Neural cell (in vitro differentiated cells): ENCODE data around the gene CPEB4. TPM values are rescaled to one million over a fixed set of nuclear protein-coding genes. Genes with fewer than 3 reads are reported as not detected.

Source experiments
- H2AFZ ChIP-seq: fragments of 200-600, 300-800 bp; sonication (generic), shearing (Covaris generic); 2 replicates; pipeline ENCODE4 v1.6.0; 2014; ENCODE audit warnings: low read depth, mild to moderate bottlenecking, antibody characterized with exemption, low read length, moderate library complexity
- H3F3A ChIP-seq: fragments of 200-600 bp; shearing (Covaris generic); 2 replicates; pipeline ENCODE4 v1.6.1; 2016; ENCODE audit warnings: mild to moderate bottlenecking, moderate library complexity, mixed read lengths, antibody characterized with exemption, low read length; ENCODE audit not compliant: insufficient read depth, poor library complexity, severe bottlenecking
- H3K27ac ChIP-seq: fragments of 200-600, 300-800 bp; sonication (generic), shearing (Covaris generic); 2 replicates; pipeline ENCODE4 v1.5.1; 2014; ENCODE audit warnings: mild to moderate bottlenecking, low read length, moderate library complexity
- H3K27me3 ChIP-seq: fragments of 300-800, 200-600 bp; sonication (generic), shearing (Covaris generic); 2 replicates; pipeline ENCODE4 v1.6.0; 2014; ENCODE audit warnings: mild to moderate bottlenecking, low read depth, low read length, moderate library complexity; ENCODE audit not compliant: insufficient read depth
- H3K36me3 ChIP-seq: fragments of 300-800, 200-600 bp; sonication (generic), shearing (Covaris generic); 2 replicates; pipeline ENCODE4 v1.5.1; 2014; ENCODE audit warnings: mild to moderate bottlenecking, antibody characterized with exemption, low read length, moderate library complexity; ENCODE audit not compliant: insufficient read depth
- H3K4me2 ChIP-seq: fragments of 300-800, 200-600 bp; sonication (generic), shearing (Covaris generic); 2 replicates; pipeline ENCODE4 v1.6.0; 2014; ENCODE audit warnings: mild to moderate bottlenecking, low read length
- H3K4me3 ChIP-seq: fragments of 300-800, 200-600 bp; sonication (generic), shearing (Covaris generic); 2 replicates; pipeline ENCODE4 v1.5.1; 2014; ENCODE audit warnings: mild to moderate bottlenecking, low read length, moderate library complexity
- H3K79me2 ChIP-seq: fragments of 200-600 bp; shearing (Covaris generic); replicated peaks from 2 replicates; pipeline ENCODE4 v1.6.0; 2014; ENCODE audit warnings: mild to moderate bottlenecking, low read length, moderate library complexity; ENCODE audit not compliant: insufficient read depth
- H3K9ac ChIP-seq: fragments of 300-800, 200-600 bp; sonication (generic), shearing (Covaris generic); 2 replicates; pipeline ENCODE4 v1.6.1; 2016; ENCODE audit warnings: mild to moderate bottlenecking, low read length, mixed read lengths
- H3K9me2 ChIP-seq: fragments of 200-600 bp; shearing (Covaris generic); 2 replicates; pipeline ENCODE4 v1.6.1; 2016; ENCODE audit warnings: mild to moderate bottlenecking, low read length, mixed read lengths; ENCODE audit not compliant: insufficient read depth
- H3K9me3 ChIP-seq: fragments of 200-600, 300-800 bp; sonication (generic), shearing (Covaris generic); 2 replicates; pipeline ENCODE4 v1.6.1; 2016; ENCODE audit warnings: mild to moderate bottlenecking, mixed run types, low read length, moderate library complexity, mixed read lengths
- H4K20me1 ChIP-seq: fragments of 200-600 bp; shearing (Covaris generic); 2 replicates; pipeline ENCODE4 v1.6.1; 2016; ENCODE audit warnings: mild to moderate bottlenecking, mixed run types; ENCODE audit not compliant: insufficient read depth
- EP300 ChIP-seq: fragments of 450-650 bp; conservative IDR thresholded peaks from 2 replicates; pipeline ENCODE4 v1.6.1; 2014; ENCODE audit warnings: antibody characterized with exemption, mild to moderate bottlenecking, moderate library complexity; ENCODE audit not compliant: poor library complexity, severe bottlenecking
- EZH2 ChIP-seq: fragments of 200-600, 300-800 bp; shearing (Covaris generic), sonication (generic); IDR thresholded peaks from 2 replicates; pipeline ENCODE4 v1.6.1; 2014; ENCODE audit warnings: antibody characterized with exemption, low read length, borderline replicate concordance, mild to moderate bottlenecking; ENCODE audit not compliant: insufficient read depth, poor library complexity, severe bottlenecking
- MXI1 ChIP-seq: fragments of 450-650 bp; conservative IDR thresholded peaks from 2 replicates; pipeline ENCODE4 v1.6.1; 2014; ENCODE audit warnings: antibody characterized with exemption, mild to moderate bottlenecking; ENCODE audit not compliant: poor library complexity, severe bottlenecking
- POLR2AphosphoS5 ChIP-seq: IDR thresholded peaks from 2 replicates; pipeline ENCODE4 v1.6.1; 2012
- RAD21 ChIP-seq: fragments of 450-650 bp; conservative IDR thresholded peaks from 2 replicates; pipeline ENCODE4 v1.6.1; 2014; ENCODE audit warnings: antibody characterized with exemption, mild to moderate bottlenecking, moderate library complexity
- SMC3 ChIP-seq: fragments of 450-650 bp; conservative IDR thresholded peaks from 2 replicates; pipeline ENCODE4 v1.6.1; 2014; ENCODE audit warnings: antibody characterized with exemption, mild to moderate bottlenecking, moderate library complexity; ENCODE audit not compliant: poor library complexity
- TAF1 ChIP-seq: IDR thresholded peaks from 2 replicates; pipeline ENCODE4 v1.6.1; 2012; ENCODE audit warnings: low read depth
- polyA plus RNA-seq: library from polyadenylated mRNA; depleted of rRNA; stranded (reverse); fragments of >200 nt; gene quantifications from 2 replicates; pipeline ENCODE4 v1.2.3, GENCODE V29; 2014
- TF ChIP-seq, protein P1 (sequence below): fragments of 450-650 bp; IDR thresholded peaks from 2 replicates; pipeline ENCODE4 v1.5.1; 2014; ENCODE audit warnings: antibody characterized with exemption, mild to moderate bottlenecking, moderate library complexity; ENCODE audit not compliant: poor library complexity, severe bottlenecking
- TF ChIP-seq, protein P2 (sequence below): IDR thresholded peaks from 2 replicates; pipeline ENCODE4 v1.6.1; 2012; ENCODE audit warnings: borderline replicate concordance

Gene CPEB4
- polyA plus RNA-seq, 1 donor from 2014 or later, result 42.2 TPM

DNA sequence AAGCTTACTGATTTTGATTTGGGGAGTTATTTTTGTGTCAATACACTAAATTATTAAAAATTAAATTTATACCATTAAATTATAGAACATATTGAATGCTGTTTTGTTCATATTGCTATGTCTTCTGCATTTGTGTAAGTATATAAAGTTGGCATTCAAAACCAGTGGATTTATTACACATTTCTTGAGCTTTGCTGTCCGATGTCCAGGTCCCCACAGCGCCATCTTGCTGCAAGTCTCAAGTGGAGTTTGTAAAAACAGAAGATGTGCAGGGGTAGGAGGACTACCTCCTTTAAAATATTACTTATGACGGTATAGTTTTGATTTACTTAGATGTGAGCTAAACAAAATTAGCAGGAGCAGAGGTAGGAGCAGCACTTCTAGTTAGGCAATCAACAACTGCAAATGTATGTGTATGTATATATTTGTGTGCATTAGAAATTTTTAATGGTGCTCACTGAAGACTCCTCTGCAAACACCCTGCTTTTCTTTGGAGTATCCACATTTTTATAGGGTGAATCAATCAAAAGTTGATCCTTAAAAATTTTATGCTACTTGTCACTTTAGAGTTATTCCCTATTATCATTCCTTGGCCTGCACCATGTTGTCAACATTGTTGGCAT lies 37.4 kb downstream of the CPEB4 start:
- Histone ChIP-seq H2AFZ (no peak overlapping the region), H3K9me2 (no peaks in the 10 kb centered on the region), H4K20me1 (no peaks in the 10 kb centered on the region), H3K9me3 (no peaks in the 10 kb centered on the region), H3K36me3 (no peaks in the 10 kb centered on the region), H3K4me3 (no peak overlapping the region), H3F3A (no peaks in the 10 kb centered on the region), H3K27ac (no peak overlapping the region), H3K9ac (no peak overlapping the region), H3K79me2 (peaks cover 9% of the 10 kb centered on the region), H3K27me3 (no peaks in the 10 kb centered on the region), H3K4me2 (no peak overlapping the region)
- TF ChIP-seq RAD21 (peak; percentile 39), SMC3 (peak; percentile 30), MXI1 (no peak)
- TF ChIP-seq, protein P1, sequence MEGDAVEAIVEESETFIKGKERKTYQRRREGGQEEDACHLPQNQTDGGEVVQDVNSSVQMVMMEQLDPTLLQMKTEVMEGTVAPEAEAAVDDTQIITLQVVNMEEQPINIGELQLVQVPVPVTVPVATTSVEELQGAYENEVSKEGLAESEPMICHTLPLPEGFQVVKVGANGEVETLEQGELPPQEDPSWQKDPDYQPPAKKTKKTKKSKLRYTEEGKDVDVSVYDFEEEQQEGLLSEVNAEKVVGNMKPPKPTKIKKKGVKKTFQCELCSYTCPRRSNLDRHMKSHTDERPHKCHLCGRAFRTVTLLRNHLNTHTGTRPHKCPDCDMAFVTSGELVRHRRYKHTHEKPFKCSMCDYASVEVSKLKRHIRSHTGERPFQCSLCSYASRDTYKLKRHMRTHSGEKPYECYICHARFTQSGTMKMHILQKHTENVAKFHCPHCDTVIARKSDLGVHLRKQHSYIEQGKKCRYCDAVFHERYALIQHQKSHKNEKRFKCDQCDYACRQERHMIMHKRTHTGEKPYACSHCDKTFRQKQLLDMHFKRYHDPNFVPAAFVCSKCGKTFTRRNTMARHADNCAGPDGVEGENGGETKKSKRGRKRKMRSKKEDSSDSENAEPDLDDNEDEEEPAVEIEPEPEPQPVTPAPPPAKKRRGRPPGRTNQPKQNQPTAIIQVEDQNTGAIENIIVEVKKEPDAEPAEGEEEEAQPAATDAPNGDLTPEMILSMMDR, result peak; percentile 41

DNA sequence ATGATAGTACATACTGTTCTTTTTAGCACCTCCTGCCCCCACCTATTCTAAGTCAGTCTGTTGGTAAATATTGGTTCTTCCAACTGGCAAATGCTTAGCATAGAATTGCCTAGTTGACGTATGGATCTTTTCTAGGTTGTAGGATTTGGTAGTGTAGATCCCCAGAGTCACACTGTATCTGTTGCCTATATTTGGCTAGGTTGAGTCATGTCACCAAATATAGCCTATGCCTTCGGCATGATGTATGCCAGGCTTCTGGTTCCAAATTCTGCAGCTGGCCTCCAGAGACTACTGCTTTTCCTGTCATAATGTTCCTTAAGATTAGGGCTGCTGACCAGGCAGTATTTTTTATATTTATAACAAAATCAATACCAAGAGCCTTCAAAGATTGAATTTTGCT lies 38.2 kb downstream of the CPEB4 start:
- Histone ChIP-seq H3K9me2 (no peaks in the 10 kb centered on the region), H2AFZ (no peak overlapping the region), H3K9me3 (no peaks in the 10 kb centered on the region), H3F3A (no peaks in the 10 kb centered on the region), H3K79me2 (peaks cover 6% of the 10 kb centered on the region), H3K9ac (no peak overlapping the region), H3K27me3 (no peaks in the 10 kb centered on the region), H4K20me1 (no peaks in the 10 kb centered on the region), H3K36me3 (no peaks in the 10 kb centered on the region), H3K4me3 (no peak overlapping the region), H3K27ac (no peak overlapping the region), H3K4me2 (no peak overlapping the region)
- TF ChIP-seq POLR2AphosphoS5 (no peak), MXI1 (no peak), RAD21 (no peak), EP300 (no peak), SMC3 (no peak), EZH2 (no peak), TAF1 (no peak)
- TF ChIP-seq, protein P1, result no peak
- TF ChIP-seq, protein P2, sequence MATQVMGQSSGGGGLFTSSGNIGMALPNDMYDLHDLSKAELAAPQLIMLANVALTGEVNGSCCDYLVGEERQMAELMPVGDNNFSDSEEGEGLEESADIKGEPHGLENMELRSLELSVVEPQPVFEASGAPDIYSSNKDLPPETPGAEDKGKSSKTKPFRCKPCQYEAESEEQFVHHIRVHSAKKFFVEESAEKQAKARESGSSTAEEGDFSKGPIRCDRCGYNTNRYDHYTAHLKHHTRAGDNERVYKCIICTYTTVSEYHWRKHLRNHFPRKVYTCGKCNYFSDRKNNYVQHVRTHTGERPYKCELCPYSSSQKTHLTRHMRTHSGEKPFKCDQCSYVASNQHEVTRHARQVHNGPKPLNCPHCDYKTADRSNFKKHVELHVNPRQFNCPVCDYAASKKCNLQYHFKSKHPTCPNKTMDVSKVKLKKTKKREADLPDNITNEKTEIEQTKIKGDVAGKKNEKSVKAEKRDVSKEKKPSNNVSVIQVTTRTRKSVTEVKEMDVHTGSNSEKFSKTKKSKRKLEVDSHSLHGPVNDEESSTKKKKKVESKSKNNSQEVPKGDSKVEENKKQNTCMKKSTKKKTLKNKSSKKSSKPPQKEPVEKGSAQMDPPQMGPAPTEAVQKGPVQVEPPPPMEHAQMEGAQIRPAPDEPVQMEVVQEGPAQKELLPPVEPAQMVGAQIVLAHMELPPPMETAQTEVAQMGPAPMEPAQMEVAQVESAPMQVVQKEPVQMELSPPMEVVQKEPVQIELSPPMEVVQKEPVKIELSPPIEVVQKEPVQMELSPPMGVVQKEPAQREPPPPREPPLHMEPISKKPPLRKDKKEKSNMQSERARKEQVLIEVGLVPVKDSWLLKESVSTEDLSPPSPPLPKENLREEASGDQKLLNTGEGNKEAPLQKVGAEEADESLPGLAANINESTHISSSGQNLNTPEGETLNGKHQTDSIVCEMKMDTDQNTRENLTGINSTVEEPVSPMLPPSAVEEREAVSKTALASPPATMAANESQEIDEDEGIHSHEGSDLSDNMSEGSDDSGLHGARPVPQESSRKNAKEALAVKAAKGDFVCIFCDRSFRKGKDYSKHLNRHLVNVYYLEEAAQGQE, result no peak
